HG03064 (cell line): ENCODE measurements around the gene FAM78B.
A peak's percentile ranks its signal among the peaks of the same experiment; 100 is the strongest.

Experiments
- ATAC-seq: cut with Tn5 transposase; IDR thresholded peaks from one replicate; pipeline ENCODE4 v1.9.1; 2021; ENCODE audit warnings: low read depth; ENCODE audit not compliant: unreplicated experiment

FAM78B gene

DNA sequence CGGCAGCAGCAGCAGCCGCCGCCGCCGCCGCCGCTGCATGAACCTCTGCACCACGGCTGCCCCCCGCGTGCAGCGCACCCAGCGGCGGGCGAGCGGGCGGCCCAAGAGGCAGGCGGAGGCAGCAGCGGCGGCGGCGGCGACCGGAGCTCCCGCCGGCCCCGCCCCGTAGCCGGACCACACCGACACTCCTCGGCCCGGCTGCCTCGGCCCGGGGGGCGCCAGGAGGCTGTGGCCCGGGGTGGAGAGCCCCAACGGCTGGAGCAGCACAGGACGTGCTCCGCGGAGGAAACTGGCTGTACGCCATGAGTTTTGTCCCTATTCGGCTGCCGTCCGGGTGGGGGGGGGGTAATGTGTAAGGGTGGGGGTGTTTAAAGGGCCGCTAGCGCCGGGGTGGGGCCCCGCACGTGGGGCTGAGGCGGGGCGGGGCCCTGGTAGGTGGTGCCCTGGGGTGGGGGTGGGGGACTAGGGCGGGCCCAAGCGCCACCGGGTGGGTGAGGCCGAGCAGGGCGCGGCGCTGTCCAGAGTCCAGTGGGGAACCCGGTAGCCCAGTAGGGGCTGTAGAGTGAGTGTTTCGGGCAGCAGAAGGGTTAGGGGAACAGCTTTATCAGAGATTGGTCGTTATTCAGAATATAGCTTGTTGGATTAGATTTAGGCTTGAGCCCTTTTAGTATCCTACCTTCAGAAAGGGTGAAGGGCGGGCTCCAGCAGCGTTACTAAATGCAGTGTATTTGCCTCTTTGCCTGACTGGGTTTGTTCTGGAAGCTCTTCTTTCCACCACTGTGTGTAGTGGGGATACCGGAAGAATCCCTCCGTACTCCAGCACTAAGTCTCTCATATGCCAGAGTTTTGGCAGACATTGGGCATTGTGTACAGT is at the start of gene FAM78B:
TSS of gene FAM78B (minus strand) at position 304 of the 874 bp plus-strand sequence. CDS start 753 bp downstream, outside the sequence.
- ATAC-seq: peak; percentile 35

DNA sequence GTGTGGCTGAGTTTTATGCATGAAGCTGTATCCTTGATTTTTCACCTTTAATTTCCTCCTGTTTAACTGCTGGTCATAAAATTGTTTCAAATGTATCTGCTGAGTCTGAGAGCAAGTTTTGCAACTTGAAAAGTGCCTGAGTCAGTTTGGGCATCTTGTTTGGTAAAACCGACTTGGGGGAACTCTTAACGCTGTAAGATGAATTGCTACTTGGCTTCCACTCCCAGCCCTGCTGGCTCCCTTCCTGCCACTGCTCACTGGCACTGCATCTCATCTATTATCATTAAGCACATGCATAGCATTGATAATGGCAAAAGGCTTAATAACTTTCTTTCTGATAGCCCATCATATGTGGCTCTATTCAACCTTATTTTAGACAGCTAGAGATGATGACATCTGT is 35.7 kb upstream of the FAM78B start:
- no peak for ATAC-seq

GRCh38 chr1:166200743-166201142 is 33.9 kb upstream of the FAM78B start:
- ATAC-seq: no peak

- ATAC-seq: no peak
Measured at GRCh38 chr1:166197597-166197996, 30.8 kb upstream of the FAM78B start.

DNA sequence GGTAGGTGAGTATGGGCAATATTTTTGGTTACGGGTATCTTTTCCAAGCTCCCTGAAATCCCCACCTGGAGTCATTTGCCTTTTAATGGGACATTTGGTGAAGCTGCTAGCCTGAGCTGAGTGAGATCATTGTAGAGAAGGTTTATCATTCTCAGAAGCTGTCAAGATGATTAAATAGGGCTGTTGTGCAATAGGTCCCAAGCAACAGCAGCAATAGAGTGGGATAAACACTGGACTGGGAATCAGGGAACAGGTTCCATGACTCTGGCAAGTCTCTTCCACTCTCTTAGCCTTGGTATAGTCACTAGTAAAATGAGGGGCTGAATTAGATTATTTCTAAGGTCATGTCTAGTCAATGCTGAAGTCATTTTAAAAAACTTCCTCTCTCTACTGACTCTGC is 30.3 kb upstream of the FAM78B start:
- ATAC-seq: no peak

GRCh38 chr1:166193057-166193698 is 26.4 kb upstream of the FAM78B start:
- ATAC-seq: no peak

GRCh38 chr1:166190400-166190799 is 23.6 kb upstream of the FAM78B start:
- ATAC-seq: no peak

DNA sequence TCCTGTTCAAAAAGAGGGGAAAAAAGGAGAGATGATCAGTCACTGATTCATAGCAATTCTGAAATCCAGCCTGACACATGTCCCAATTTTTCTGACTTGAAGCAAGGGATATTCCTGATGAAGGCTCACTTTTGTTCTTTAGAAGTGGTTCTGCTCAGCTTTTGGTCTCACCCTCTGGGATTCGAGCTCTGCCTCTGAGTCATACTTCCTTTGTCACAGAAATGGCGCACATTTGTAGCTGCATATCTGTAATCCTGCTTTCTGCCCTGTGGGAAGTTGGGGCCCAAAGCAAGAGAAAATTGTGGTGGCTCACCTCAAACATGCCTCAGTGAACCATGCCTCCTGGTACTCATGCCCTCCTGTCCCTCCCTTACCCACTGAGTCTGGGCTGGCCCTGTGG is 22.3 kb upstream of the FAM78B start:
- ATAC-seq: no peak

GRCh38 chr1:166185526-166185925 is 18.7 kb upstream of the FAM78B start:
- ATAC-seq: no peak

GRCh38 chr1:166184897-166185296 is 18.1 kb upstream of the FAM78B start:
- ATAC-seq: no peak

DNA sequence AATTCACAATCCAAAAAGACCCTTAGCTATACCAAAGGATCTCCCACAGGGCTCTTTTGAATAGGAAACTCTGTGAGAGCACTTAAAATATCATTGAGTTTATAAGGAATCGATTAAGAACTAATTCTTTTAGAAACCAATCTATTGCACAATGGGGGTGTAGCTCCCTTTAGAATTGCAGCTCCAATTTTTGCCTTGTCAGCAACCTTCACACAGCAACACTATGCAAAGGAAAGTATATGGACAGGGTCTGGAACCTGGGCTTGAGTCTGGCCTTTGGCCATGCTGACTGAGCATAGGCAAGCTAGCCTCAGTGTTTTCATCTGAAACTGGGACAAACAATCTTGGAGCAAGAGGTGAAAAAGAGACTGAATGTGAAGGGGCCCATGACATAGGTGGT is 17.2 kb upstream of the FAM78B start:
- ATAC-seq: no peak

GRCh38 chr1:166182281-166182680 is 15.5 kb upstream of the FAM78B start:
- ATAC-seq: no peak

DNA sequence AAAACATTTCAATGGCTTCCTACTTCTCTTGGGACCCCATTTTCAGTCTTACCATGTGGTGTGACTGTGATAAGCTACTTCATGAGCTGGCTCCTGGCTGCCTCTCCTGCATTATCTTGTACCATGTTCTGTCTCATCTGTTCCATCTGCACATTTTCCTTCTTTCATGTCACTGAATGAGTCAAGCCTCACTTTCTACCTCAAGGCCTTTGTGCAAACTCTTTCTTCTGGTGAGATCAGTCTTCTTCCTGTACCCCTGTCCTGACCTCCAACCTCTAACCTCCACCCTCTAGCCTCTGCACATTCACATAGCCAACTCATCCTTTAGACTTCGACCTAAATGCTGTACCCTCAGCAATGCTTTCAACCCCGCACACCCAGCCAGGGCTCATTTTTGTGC is 9.6 kb upstream of the FAM78B start:
- ATAC-seq: no peak

- ATAC-seq: no peak
Measured at GRCh38 chr1:166175032-166175431, 8.2 kb upstream of the FAM78B start.

- no peak for ATAC-seq
Measured at GRCh38 chr1:166174108-166174507, 7.3 kb upstream of the FAM78B start.

- no peak for ATAC-seq
Measured at GRCh38 chr1:166172106-166172505, 5.3 kb upstream of the FAM78B start.

DNA sequence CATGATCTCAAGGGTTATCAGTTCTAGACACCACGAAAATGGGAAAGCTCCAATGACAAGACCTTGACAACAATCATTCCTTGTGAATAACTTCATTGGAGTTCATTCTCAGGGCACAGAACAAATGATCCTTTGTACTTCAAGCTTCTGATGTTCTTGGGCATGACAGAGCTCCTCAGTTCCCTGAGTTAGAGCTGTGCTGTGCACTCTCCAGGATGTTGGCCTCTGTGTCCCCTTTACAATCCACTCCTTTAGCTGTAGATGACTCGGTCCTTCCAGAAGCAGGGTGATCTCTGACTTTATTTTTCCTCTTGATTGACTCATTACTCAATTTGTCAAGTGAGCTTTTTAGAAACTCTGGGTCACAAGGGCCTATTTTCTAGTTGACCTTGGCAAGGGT is 3.9 kb upstream of the FAM78B start:
- no peak for ATAC-seq

DNA sequence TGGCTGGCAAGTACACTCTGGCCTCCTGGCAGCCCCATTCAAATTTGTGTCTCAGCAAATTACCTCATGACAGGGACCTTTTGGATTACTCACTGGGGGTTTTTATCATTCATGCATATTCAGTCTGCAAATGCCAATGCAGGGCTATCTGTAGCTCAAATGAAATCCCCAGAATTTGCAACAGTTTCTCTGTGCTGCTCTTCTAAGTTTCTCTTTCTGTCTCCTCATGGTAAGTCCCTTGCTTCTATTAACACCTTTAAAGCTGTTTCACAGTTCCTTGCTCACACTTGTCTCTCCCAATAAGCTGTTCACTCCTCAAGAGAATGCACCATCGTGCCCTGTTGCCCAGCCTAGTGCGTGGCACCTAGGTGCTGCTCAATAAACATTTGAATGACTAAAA is 3.3 kb upstream of the FAM78B start:
- peak; percentile 45 for ATAC-seq

DNA sequence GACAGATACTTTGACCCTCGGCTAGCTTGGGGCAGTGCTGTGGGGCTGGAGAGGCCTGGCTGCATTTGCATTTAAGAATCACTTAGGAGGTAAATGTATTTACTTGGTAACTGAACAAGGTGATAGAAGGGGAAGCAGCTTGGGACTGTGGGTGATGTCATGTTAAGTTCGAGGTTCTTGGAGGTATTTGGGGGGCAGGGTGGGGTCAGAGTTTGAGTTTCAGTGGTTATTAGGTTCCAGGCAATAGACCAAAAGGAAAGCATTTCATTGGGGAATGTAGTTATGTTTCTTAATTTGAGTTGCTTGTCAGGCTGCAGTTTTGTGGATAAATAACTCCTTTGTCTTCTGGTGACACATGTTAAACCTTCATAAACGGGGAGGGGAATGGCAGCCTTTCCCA is 2.4 kb upstream of the FAM78B start:
- no peak for ATAC-seq

DNA sequence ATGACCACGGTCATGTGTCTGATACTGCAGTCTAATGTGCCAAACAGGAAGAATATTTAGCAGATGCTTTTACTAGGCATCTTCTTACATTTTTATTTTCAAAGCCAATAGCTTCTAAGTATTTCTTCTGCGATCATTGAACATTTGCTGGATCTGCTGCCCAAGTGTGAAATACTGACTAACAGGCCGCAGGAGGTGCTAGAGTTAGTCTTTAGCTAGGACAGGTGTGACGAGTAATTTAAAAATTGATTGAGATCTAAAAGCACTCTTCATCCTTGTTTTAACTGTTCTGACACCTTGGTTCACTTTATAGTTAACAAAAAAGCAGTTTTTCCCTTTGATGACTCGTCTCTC is 748 bp upstream of the FAM78B start:
- ATAC-seq: peak; percentile 0

DNA sequence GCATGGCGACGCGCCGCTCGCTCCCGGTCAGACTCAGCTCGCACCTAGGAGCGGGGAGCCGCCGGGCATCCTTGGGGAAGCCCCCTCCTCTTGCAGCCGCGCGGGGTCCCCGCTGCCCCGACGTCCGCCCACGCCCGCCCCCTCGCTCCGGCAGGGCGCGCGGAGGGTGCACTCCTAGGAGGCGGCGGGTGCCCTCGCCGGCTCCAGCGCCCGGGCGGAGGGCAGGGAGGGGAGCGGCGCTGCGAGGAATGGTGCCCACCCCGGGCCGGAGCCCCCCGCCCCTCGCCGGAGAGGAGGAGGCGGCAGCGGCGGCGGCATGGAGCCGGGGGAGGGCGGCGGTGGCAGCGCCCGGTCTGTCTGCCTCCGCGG is 488 bp downstream of the FAM78B start:
- ATAC-seq: peak; percentile 5

DNA sequence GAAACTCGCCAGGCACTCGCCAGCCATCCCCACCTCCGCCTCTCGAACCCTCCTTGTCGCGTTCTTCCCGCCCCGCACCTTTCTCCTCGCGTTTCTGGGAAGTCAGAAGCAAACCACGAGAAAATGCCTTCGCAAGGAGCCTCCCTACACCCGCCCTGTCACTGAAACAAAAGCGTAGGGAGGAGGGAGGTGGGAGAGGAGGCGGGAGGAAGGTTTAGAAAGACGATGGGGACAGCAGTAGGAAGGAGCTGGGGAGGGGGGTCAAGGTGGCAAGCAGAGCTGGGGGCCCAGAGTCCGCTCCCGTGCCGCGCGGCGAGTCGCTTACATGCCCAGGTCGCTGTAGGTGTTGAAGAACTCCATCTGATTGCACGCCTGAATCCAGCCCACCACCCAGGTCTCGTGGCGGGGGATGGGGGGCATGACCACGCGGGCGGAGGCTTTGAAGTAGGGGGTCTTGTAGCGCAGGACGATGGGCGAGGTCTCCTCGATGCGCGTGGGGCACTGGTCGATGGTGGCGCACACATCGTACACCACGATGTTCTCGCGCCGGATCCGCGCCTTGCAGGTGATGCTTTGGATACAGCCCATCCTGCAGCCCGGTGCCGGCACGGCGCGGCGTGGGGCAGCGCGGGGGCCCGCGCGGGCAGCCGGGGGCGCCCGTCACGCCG is 1.0 kb downstream of the FAM78B start:
- peak; percentile 0 for ATAC-seq
